ENCODE results near the gene ARL15. TPM values are rescaled to one million over a fixed set of nuclear protein-coding genes. Genes with fewer than 3 reads are reported as not detected.
A peak's percentile ranks its signal among the peaks of the same experiment; 100 is the strongest.

Gene ARL15
- total RNA-seq, 4 donors from 2014 or later, result 19.9 to 57.0 (median 36.9) TPM

- no peak overlapping the region for H3K27ac ChIP-seq
- H3K4me3 ChIP-seq, result no peak overlapping the region
- WGBS, result 95% methylated on average over 3 of the region's 3 CpGs
- TF ChIP-seq CTCF (IDR thresholded peaks at IDR 0.05) (no peak), POLR2A (IDR thresholded peaks at IDR 0.05) (no peak), EP300 (IDR thresholded peaks at IDR 0.05) (no peak), POLR2AphosphoS5 (IDR thresholded peaks at IDR 0.05) (no peak)
- no peaks in the 10 kb centered on the region for H3K4me1 ChIP-seq
- no peak for DNase-seq (ENCODE audit: low spot score in 2 of 2)
- no peaks in the 10 kb centered on the region for H3K9me3 ChIP-seq
- H3K36me3 ChIP-seq, result no peaks in the 10 kb centered on the region
- H3K27me3 ChIP-seq, result no peaks in the 10 kb centered on the region
Observed at GRCh38 chr5:54018438-54018837, 291.9 kb downstream of the ARL15 start.

GRCh38 chr5:54017580-54017979 lies 292.8 kb downstream of the ARL15 start:
- Histone ChIP-seq H3K4me1 (no peaks in the 10 kb centered on the region), H3K4me3 (no peak overlapping the region), H3K36me3 (no peaks in the 10 kb centered on the region), H3K27me3 (no peaks in the 10 kb centered on the region), H3K9me3 (no peaks in the 10 kb centered on the region), H3K27ac (no peak overlapping the region)
- DNase-seq (ENCODE audit: low spot score in 2 of 2), result no peak
- WGBS, result 83% methylated on average over 2 of the region's 2 CpGs
- TF ChIP-seq CTCF (IDR thresholded peaks at IDR 0.05) (no peak), EP300 (IDR thresholded peaks at IDR 0.05) (no peak), POLR2AphosphoS5 (IDR thresholded peaks at IDR 0.05) (no peak), POLR2A (IDR thresholded peaks at IDR 0.05) (no peak)

GRCh38 chr5:54013556-54014194 lies 296.7 kb downstream of the ARL15 start:
- Histone ChIP-seq H3K27me3 (no peaks in the 10 kb centered on the region), H3K27ac (no peak overlapping the region), H3K36me3 (no peaks in the 10 kb centered on the region), H3K4me1 (no peaks in the 10 kb centered on the region), H3K4me3 (no peak overlapping the region), H3K9me3 (no peaks in the 10 kb centered on the region)
- no peak for TF ChIP-seq POLR2AphosphoS5 (IDR thresholded peaks at IDR 0.05)
- TF ChIP-seq EP300 (IDR thresholded peaks at IDR 0.05), result no peak
- peak in 1 of 2 donors; percentile 63 for DNase-seq (ENCODE audit: low spot score in 2 of 2)

- Histone ChIP-seq H3K4me1 (peaks cover 7% of the 10 kb centered on the region), H3K36me3 (no peaks in the 10 kb centered on the region), H3K27ac (no peak overlapping the region), H3K4me3 (no peak overlapping the region), H3K27me3 (no peaks in the 10 kb centered on the region), H3K9me3 (no peaks in the 10 kb centered on the region)
- WGBS, result 84% methylated on average over 2 of the region's 2 CpGs
- TF ChIP-seq CTCF (IDR thresholded peaks at IDR 0.05) (no peak), POLR2AphosphoS5 (IDR thresholded peaks at IDR 0.05) (no peak), EP300 (IDR thresholded peaks at IDR 0.05) (no peak), POLR2A (IDR thresholded peaks at IDR 0.05) (no peak)
- no peak for DNase-seq (ENCODE audit: low spot score in 2 of 2)
Observed at GRCh38 chr5:54009828-54010227, 300.5 kb downstream of the ARL15 start.

GRCh38 chr5:54009357-54009756 lies 301.0 kb downstream of the ARL15 start:
- H3K4me3 ChIP-seq, result no peak overlapping the region
- H3K36me3 ChIP-seq, result no peaks in the 10 kb centered on the region
- no peak for TF ChIP-seq POLR2A (IDR thresholded peaks at IDR 0.05)
- TF ChIP-seq POLR2AphosphoS5 (IDR thresholded peaks at IDR 0.05), result no peak
- TF ChIP-seq EP300 (IDR thresholded peaks at IDR 0.05), result no peak
- no peak for TF ChIP-seq CTCF (IDR thresholded peaks at IDR 0.05)
- no peaks in the 10 kb centered on the region for H3K9me3 ChIP-seq
- WGBS, result 30% methylated on average over 1 of the region's 1 CpG
- H3K27me3 ChIP-seq, result no peaks in the 10 kb centered on the region
- no peak overlapping the region for H3K27ac ChIP-seq
- H3K4me1 ChIP-seq, result peaks cover 7% of the 10 kb centered on the region
- DNase-seq (ENCODE audit: low spot score in 2 of 2), result no peak
